Activated CD8-positive, alpha-beta memory T cell treated with anti-CD3 and anti-CD28 coated beads, Interleukin-2, amount 50 U/mL, for 48 hours (primary cell): ENCODE measurements around the gene EXOC3.
"Not testable (repeated sequence)": the region's sequence is repeated elsewhere in the genome, so short reads cannot be mapped to it uniquely, and the experiment has no call there.

ENCODE experiments used
- DNase-seq: peaks from one replicate; pipeline ENCODE4 v3.0.0-alpha.2; 2020

The EXOC3 gene

DNA sequence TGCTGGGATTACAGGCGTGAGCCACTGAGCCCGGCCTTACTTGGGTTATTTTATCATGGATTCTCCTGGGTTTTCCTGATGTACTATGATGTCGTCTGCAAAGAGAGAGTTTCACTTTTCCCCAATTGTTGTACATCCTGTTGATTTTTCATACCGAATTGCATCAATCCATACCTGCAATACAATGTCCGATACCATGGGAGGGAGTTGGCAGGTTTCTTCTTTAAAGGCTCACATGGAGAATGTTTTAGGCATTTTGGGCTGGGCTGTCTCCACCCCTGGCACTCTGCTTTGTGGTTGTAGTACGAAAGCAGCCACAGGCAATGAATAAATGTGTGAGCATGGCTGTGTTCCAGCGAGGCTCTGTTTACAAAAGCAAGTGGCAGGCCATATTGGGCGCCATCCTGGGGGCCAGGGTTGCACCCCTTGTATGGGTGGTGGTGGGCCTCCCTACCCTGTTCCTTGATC is 35.1 kb upstream of the EXOC3 start:
- DNase-seq: no peak

DNA sequence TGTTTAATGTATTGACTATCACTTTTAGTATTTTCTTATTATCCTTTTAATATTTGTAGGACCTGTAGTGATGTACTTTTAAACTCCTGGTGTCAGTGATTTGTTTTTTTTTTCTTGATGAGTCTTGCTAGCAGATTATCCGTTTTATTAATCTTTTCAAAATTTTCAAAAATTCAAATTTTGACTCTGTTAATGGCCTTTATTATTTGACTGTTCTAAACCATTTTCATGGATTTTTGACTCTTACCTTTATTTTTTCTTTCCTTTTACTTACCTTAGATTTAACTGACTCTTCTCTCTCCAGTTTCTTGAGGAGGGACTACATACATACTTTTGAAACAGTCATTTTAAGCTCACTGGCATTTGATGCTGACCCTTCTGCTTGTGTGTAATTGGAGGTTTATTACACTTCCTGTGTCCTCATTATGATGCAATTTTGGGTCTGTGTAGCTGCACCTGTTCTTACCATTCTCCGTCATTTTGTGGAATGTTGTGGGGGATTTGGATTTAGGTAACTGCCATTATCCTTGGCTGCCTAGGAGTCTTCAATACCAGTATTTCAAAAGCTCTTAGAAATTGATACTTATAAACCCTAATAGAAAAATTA is 32.0 kb upstream of the EXOC3 start:
- no peak for DNase-seq

DNA sequence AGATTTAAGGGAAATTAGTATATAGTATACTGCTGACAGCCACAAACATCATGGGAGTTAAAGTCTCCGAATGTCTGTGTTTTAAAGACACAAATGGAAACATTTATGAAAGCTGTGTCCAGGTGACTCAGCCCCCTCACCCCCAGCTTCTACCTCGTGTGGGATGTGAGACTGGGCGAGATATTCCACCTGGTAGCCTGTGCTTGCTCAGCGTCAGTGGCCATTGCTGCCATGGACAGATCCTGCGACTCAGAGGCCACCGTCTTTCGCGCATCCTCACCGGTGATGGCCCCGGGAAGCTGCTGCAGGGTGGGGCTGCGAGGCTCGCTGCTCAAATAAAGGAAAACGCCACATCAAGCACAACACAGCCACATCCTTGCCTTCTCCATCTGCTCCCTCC is 31.2 kb upstream of the EXOC3 start:
- DNase-seq: no peak

DNA sequence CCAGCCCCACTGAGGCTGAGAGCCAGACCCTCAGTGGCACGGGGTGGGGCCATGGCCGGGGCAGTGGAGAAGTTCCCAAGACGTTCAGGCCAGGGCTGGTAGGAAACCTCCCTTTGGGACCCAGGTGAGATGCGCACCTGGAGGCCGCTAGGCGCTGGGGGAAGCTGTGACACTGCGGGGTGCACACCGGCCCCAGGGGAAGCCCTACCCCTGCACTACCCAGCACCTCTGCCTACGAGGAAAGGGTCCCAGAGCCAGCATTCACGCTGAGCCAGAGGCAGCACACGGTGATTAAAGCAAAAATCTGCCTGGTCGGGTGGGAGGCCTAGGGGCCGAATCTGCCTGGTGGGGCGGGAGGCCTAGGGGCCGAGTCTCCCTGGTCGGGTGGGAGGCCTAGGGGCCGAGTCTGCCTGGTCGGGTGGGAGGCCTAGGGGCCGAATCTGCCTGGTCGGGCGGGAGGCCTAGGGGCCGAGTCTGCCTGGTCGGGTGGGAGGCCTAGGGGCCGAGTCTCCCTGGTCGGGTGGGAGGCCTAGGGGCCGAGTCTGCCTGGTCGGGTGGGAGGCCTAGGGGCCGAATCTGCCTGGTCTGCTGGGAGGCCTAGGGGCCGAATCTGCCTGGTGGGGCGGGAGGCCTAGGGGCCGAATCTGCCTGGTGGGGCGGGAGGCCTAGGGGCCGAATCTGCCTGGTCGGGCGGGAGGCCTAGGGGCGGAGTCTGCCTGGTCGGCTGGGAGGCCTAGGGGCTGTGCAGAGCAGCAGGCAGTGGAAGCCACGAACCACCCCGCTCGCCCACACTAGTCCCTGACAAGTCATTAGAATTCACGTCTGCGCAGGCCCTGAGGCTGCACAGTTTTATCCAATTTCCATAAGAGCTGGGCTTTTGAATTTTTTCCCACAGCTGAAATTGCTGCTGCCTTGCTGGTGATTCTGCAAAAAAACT is 27.7 kb upstream of the EXOC3 start:
- DNase-seq: not testable (repeated sequence)

DNA sequence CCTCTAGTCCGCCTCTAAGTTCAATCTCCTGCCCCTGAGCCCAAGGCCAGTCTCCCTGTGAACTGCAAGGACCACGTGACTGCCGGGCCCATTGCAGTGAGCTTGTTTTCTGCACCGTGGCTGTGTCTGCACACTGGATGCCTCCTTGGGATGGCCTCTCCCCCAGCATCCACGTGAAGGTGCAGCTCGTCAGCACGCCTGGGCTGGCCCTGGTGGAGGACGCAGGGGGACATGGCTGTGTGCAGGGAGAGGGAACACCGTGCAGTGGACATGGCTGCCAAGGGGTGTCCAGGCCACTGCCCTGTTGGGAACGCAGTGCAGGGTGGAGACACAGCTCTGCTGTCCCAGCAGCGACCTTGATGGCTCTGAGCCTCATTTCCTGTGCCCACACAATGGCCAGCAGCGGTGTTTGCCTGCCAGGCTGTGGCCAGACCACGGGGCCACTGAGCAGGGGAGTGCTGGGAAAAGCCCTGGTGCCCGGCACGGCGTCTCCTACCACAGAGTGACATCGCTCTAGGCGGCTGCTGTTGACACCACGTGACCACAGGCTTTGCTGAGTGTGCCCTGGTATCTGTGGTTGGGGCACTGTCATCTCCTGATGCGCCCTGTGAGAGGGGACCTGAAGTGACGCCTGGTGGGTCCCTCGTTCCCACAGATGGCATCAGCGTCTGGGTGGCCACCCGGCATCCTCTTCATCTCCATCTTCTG is 26.9 kb upstream of the EXOC3 start:
- no peak for DNase-seq

DNA sequence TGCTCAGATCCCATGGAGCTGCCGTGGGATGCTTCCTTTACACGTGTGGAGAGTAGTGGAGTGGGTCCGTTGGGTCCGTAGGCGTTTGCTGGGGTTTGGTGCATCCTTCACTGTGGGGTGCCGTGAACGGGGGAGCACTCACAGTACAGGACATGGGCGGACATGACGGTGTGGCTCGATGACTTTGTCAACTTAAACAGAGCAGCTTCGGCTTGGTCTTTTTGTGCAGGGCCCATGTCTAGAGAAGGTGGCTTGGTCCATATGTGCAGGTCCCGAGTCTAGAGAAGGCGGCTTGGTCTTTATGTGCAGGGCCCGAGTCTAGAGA is 26.4 kb upstream of the EXOC3 start:
- DNase-seq: no peak

DNA sequence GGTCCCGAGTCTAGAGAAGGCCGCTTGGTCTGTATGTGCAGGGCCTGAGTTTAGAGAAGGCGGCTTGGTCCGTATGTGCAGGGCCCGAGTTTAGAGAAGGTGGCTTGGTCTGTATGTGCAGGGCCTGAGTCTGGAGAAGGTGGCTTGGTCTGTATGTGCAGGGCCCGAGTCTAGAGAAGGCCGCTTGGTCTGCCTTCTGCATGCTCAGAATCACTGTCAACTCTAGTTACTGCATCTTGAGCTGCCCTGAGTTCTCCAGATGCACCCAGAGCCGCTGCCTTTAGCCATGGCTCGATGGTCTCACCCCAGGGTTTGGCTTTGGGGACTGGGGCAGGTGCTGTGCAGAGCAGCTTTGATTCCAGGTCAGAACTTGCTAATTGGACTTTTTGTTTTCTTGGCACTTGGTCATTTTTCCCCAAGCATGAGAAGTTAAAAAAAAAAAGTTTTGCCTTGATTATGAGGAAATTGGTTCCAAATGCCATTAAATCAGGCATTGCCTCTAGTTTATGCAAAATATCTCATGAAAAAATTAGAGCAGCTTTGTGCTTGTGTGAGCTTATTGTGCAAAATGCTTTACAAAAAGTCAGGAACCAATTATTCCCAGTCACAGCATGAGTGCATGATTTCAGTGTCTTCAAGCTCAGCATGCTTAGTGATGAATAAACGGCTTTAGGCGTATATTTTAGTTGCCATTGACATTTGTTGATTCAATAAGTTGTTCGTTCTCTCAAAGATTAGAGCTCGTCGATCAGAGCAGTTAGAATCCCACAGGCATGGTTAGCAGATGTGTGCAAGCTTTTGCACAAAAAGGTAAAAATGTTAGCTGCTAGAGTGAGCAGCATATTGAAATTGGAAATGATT is 25.4 kb upstream of the EXOC3 start:
- no peak for DNase-seq

DNA sequence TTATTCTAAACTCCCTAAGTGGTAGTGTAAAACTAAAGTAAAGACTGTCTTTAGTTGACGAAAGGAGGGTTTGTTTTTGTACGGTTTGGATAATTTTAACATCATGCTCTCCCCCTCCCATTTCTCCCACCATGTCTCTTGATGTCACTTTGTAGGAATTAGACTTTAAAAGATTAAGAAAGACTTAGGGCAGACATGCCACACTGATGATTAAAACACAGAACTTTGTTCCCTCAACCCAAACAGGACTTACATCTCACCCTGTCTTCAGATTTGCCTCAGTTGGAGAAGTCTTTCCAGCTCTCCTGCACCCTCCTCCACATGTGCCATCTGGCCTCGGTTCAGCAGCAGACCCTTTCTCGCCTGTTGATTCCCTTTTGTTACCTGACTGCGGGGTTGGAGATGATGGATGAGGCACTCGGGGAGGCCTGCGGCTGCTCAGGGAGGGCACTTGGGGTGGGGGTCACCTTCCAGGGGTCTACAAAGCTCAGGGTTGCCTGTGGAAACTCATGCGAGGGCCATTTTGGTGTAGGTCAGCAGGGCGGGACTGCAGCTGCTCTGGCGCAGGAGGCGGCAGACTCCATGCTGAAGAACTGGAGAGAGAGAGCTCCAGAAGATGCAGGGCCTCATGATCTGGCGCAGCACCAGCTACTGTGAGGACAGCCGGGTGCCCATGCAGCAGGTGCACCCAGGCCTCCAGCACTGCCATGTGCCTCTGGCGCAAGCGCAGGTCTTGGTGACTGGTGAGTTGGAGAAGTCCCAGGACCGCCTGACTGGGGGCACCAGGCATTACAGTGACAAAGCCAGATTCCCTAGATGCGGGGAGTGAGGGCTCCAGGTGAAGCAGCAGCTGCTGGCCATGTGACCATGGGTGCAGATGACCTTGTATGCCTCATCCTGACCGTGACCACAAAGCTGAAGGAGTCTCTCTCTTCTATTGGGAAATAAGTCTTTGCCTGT is 24.5 kb upstream of the EXOC3 start:
- DNase-seq: no peak

DNA sequence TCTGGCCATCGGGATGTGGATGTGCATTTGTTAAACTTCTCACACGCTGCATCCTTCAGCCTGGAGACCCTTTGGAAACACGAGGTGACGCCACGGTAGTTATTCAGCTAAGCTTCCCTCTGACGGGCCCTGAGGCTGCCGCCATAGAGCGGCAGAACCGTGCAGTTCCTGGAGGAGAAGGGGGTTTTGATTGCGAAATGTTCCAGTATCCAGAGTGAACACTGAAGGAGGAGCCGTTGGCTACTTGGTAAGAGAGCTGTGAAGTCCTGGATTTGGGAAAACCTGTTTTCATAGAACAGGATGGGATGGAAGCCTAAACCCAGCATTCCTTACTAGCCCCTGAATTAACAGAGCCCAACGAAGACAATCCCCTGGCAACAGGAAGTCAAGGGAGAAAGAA is 23.0 kb upstream of the EXOC3 start:
- no peak for DNase-seq

DNA sequence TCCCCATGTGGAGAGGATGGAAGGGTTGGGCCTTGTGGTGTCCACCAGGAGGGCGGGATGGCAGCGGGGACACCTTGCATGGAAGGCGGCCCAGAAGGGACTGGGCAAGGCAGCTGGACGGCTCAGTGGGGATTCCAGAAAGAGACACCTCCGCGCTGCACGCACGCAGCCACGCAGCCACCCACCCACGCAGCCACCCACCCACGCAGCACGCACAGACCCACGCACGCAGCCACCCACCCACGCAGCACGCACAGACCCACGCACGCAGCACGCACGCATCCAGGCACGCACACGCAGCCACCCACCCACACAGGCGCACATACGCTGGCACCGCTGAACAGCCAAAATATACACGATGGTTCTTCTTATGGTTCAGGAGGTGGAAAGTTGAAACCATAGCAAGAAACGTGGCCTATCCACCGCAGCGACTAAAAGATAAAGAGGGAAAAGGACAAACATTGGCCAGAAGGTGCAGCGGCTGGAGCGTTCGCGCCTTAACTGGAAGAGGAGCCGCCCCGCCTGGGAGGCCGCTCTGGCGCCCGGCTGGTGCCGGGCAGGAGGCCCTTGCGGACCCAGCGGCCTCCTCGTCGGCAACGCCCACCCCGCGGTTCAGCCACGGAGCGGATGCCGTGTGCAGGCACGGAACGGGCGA is 22.2 kb upstream of the EXOC3 start:
- DNase-seq: no peak

DNA sequence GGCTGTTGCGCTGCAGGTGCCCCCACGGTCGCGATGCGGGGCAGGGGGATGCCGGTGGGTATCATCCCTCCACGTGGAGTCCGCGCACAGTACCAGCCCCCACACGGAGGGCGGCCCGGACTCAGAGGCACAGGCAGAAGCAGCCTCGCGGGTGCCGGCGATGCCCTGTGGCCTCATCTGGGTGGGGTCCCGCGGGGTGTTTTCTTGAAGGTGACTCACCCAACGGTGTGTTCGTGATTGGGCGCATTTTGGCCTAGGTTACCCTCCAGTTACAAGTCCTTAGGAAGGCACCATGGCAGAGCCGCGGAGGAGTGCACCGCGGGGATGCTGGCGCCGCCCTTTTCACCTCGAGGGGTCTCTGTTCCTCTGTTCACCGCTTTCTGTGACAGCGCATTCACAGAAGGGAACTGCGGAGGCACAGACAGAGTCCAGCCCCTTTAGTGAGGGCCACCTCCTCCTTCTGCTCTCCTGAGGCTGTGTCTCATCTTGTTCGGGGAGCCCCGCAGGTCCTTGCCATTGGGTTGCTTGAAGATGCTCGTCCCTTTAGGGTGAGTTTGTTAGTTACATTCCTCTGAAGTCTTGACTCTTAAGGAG is 21.6 kb upstream of the EXOC3 start:
- DNase-seq: no peak

DNA sequence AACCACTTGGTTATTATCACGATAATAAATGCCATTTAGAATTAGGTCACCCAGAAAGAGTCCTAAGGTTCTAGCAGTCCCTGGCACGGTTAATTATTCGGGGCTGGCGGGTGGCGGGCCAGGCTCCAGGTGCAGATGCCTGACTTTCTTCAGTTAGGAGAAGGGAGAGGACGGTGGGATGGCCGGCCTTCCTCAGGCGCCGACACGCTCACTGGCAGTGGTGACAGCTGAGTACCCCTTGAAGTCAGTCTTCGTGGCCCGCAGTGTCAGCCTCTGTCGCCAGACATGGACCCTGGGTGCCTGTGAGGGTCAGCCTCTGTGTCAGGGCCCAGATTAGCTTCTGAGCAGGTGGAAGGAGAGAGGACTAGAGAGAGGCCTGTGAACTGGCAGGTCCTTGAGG is 21.1 kb upstream of the EXOC3 start:
- DNase-seq: no peak

DNA sequence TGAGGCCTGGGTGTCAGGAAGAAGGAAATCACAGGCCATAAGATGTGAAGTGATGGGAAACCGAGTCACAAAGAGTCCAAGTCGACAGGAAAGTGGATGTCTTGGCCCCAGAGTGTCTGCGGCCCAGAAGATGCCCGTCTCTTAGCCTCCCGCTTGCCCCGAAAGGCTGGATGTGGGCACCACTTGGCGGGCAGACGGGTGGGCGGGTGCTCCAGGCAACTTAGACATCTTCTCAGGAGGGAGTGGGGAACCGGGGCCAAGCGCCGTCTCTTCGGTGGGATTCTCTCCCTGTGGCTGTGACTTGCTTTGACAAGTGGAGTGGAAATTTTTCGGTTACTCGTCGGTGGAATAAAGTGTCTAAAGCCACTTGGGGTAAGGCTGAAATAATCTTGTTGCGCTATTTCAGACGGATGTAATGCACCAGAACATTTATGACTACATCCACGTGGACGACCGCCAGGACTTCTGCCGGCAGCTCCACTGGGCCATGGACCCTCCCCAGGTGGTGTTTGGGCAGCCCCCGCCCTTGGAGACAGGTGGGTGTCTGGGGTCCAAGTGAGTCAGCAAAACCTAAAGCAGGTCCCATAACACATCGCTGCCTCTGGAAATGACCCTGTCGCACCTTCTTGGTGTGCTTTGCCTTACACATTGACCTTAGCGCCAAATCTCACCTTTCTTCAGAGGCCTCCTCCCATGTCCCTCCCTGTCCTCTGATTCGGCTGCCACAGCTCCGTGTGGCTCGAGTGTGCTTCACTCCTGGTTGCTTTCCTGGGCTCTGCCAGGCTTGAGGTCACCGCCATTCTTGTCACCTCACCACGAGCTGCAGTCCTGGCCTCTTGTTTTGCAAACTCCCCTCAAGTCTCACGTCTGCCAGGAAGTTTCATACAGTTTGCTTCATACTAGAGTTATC is 20.4 kb upstream of the EXOC3 start:
- no peak for DNase-seq

DNA sequence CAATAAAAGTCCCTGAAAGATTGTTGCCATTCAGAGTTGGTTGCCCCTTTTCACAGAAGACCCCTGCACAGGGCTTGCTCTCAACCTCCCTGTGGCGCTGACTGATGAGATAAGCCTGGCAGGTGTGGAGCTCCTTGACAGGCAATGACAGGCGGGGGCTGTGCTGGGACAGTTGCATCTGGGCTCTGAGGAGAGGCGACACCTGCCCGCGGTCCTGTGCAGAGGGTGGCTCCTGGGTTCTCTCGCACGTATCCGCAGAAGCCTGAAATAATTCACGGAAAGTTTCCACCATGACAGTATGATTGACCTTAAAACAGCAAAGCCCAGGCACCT is 19.8 kb upstream of the EXOC3 start:
- no peak for DNase-seq

DNA sequence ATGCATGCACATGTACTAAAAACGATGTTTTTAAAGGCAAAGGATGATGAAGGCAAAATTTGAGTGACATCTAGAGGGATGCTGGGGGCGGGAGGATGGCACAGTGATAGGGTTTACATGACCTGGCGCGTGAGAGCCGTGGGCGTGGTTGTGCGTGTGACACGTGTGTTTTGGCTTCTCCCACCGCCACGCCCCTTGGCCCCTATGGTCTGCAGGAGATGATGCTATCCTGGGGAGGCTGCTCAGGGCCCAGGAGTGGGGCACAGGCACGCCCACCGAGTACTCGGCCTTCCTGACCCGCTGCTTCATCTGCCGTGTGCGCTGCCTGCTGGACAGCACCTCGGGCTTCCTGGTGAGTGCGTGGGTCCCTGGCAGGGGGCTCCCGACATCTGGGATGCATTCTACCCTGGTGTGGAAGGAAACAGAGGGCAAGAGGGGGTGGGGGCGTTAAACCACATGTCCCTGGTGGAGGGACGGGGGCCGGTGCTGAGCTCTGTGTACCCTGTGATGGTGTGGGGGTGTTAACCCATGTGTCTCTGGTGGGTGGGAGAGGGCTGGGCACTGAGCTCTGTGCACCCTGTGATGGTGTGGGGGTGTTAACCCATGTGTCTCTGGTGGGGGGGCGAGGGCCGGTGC is 19.2 kb upstream of the EXOC3 start:
- DNase-seq: no peak

DNA sequence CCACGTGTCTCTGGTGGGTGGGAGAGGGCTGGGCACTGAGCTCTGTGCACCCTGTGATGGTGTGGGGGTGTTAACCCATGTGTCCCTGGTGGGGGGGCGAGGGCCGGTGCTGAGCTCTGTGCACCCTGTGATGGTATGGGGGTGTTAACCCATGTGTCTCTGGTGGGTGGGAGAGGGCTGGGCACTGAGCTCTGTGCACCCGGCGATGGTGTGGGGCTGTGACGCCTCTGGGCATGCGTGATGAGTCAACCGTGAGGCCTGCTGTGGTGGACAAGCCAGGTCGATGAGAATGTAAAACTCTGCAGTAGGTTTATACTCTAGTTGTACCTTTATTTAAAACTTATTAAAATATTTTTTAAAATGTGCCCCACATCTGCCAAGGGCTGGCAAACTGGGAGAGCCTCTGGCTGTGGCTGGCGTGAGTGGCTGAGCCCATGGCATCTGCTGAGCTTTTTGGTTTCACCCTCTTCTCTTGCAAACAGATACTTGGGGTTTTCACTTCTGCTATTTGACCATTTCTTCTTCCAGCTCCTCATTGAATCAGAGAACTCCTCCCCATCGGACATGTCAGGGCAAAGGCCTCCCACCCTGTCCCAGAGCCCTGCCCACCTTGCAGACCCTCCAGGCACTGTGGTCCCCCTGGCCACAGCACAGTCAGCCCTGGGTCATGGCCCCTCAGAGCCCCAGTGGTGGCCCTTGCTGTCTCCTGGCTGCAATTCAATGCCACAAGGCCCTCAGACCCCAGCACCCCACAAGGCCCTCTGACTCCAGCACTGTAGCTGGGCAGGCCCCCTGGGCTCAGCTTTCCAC is 18.5 kb upstream of the EXOC3 start:
- no peak for DNase-seq

DNA sequence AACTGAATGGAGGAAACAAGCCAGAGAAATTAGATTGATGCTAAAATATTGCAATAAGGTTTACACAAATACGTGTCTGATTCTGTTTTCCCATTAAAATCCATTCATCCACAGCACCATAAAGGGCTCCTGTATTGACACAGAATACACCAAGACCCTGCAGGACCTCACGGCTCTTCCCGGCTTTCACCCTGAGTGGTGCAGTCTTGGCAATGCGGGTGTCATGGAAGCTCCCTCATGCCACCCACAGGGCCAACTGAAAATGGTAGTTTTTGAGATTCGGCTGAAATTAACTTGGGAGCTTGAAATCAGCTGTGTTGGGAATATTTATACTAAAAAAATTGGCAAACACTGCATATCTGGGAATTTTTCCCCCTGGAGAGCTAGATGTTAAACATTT is 17.3 kb upstream of the EXOC3 start:
- no peak for DNase-seq

DNA sequence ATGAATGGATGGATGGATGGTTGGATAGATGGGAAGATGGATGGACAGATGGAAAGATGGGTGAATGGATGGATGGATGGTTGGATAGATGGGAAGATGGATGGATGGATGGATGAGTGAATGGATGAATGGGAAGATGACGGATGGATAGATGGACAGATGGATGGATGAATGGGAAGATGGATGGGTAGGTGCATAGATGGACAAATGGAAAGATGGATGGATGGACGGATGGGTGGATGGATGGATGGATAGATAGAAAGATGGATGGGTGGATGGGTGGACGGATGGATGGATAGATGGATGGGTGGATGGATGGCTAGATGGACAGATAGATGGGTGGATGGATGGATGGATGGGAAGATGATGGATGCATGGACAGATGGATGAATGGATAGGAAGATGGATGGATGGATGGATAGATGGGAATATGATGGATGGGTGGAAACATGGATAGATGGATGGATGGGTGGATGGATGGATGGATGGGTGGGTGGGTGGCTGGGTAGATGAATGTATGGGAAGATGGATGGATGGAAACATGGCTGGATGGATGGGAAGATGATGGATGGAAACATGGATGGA is 16.5 kb upstream of the EXOC3 start:
- no peak for DNase-seq
